Neural cell (in vitro differentiated cells): Measurements from ENCODE around the gene TBX5. TPM values are rescaled to one million over a fixed set of nuclear protein-coding genes. Genes with fewer than 3 reads are reported as not detected.

Experiments
- H2AFZ ChIP-seq: fragments of 200-600, 300-800 bp; sonication (generic), shearing (Covaris generic); 2 replicates; pipeline ENCODE4 v1.6.0; 2014; ENCODE audit warnings: low read depth, mild to moderate bottlenecking, antibody characterized with exemption, low read length, moderate library complexity
- H3F3A ChIP-seq: fragments of 200-600 bp; shearing (Covaris generic); 2 replicates; pipeline ENCODE4 v1.6.1; 2016; ENCODE audit warnings: mild to moderate bottlenecking, moderate library complexity, mixed read lengths, antibody characterized with exemption, low read length; ENCODE audit not compliant: insufficient read depth, poor library complexity, severe bottlenecking
- H3K27ac ChIP-seq: fragments of 200-600, 300-800 bp; sonication (generic), shearing (Covaris generic); 2 replicates; pipeline ENCODE4 v1.5.1; 2014; ENCODE audit warnings: mild to moderate bottlenecking, low read length, moderate library complexity
- H3K27me3 ChIP-seq: fragments of 300-800, 200-600 bp; sonication (generic), shearing (Covaris generic); 2 replicates; pipeline ENCODE4 v1.6.0; 2014; ENCODE audit warnings: mild to moderate bottlenecking, low read depth, low read length, moderate library complexity; ENCODE audit not compliant: insufficient read depth
- H3K36me3 ChIP-seq: fragments of 300-800, 200-600 bp; sonication (generic), shearing (Covaris generic); 2 replicates; pipeline ENCODE4 v1.5.1; 2014; ENCODE audit warnings: mild to moderate bottlenecking, antibody characterized with exemption, low read length, moderate library complexity; ENCODE audit not compliant: insufficient read depth
- H3K4me2 ChIP-seq: fragments of 300-800, 200-600 bp; sonication (generic), shearing (Covaris generic); 2 replicates; pipeline ENCODE4 v1.6.0; 2014; ENCODE audit warnings: mild to moderate bottlenecking, low read length
- H3K4me3 ChIP-seq: fragments of 300-800, 200-600 bp; sonication (generic), shearing (Covaris generic); 2 replicates; pipeline ENCODE4 v1.5.1; 2014; ENCODE audit warnings: mild to moderate bottlenecking, low read length, moderate library complexity
- H3K79me2 ChIP-seq: fragments of 200-600 bp; shearing (Covaris generic); replicated peaks from 2 replicates; pipeline ENCODE4 v1.6.0; 2014; ENCODE audit warnings: mild to moderate bottlenecking, low read length, moderate library complexity; ENCODE audit not compliant: insufficient read depth
- H3K9ac ChIP-seq: fragments of 300-800, 200-600 bp; sonication (generic), shearing (Covaris generic); 2 replicates; pipeline ENCODE4 v1.6.1; 2016; ENCODE audit warnings: mild to moderate bottlenecking, low read length, mixed read lengths
- H3K9me2 ChIP-seq: fragments of 200-600 bp; shearing (Covaris generic); 2 replicates; pipeline ENCODE4 v1.6.1; 2016; ENCODE audit warnings: mild to moderate bottlenecking, low read length, mixed read lengths; ENCODE audit not compliant: insufficient read depth
- H3K9me3 ChIP-seq: fragments of 200-600, 300-800 bp; sonication (generic), shearing (Covaris generic); 2 replicates; pipeline ENCODE4 v1.6.1; 2016; ENCODE audit warnings: mild to moderate bottlenecking, mixed run types, low read length, moderate library complexity, mixed read lengths
- H4K20me1 ChIP-seq: fragments of 200-600 bp; shearing (Covaris generic); 2 replicates; pipeline ENCODE4 v1.6.1; 2016; ENCODE audit warnings: mild to moderate bottlenecking, mixed run types; ENCODE audit not compliant: insufficient read depth
- CTCF ChIP-seq: fragments of 450-650 bp; IDR thresholded peaks from 2 replicates; pipeline ENCODE4 v1.5.1; 2014; ENCODE audit warnings: antibody characterized with exemption, mild to moderate bottlenecking, moderate library complexity; ENCODE audit not compliant: poor library complexity, severe bottlenecking
- EZH2 ChIP-seq: fragments of 200-600, 300-800 bp; shearing (Covaris generic), sonication (generic); IDR thresholded peaks from 2 replicates; pipeline ENCODE4 v1.6.1; 2014; ENCODE audit warnings: antibody characterized with exemption, low read length, borderline replicate concordance, mild to moderate bottlenecking; ENCODE audit not compliant: insufficient read depth, poor library complexity, severe bottlenecking
- MXI1 ChIP-seq: fragments of 450-650 bp; conservative IDR thresholded peaks from 2 replicates; pipeline ENCODE4 v1.6.1; 2014; ENCODE audit warnings: antibody characterized with exemption, mild to moderate bottlenecking; ENCODE audit not compliant: poor library complexity, severe bottlenecking
- POLR2AphosphoS5 ChIP-seq: IDR thresholded peaks from 2 replicates; pipeline ENCODE4 v1.6.1; 2012
- RAD21 ChIP-seq: fragments of 450-650 bp; conservative IDR thresholded peaks from 2 replicates; pipeline ENCODE4 v1.6.1; 2014; ENCODE audit warnings: antibody characterized with exemption, mild to moderate bottlenecking, moderate library complexity
- REST ChIP-seq: IDR thresholded peaks from 2 replicates; pipeline ENCODE4 v1.6.1; 2012; ENCODE audit warnings: borderline replicate concordance
- SMC3 ChIP-seq: fragments of 450-650 bp; conservative IDR thresholded peaks from 2 replicates; pipeline ENCODE4 v1.6.1; 2014; ENCODE audit warnings: antibody characterized with exemption, mild to moderate bottlenecking, moderate library complexity; ENCODE audit not compliant: poor library complexity
- TAF1 ChIP-seq: IDR thresholded peaks from 2 replicates; pipeline ENCODE4 v1.6.1; 2012; ENCODE audit warnings: low read depth
- polyA plus RNA-seq: library from polyadenylated mRNA; depleted of rRNA; stranded (reverse); fragments of >200 nt; gene quantifications from 2 replicates; pipeline ENCODE4 v1.2.3, GENCODE V29; 2014

The TBX5 gene
- polyA plus RNA-seq, 1 donor from 2014 or later = not detected

- Histone ChIP-seq H3K79me2 (no peaks in the 10 kb centered on the region), H3K36me3 (no peaks in the 10 kb centered on the region), H2AFZ (no peak overlapping the region), H3K4me2 (no peak overlapping the region), H3K9me3 (no peaks in the 10 kb centered on the region), H3K9me2 (no peaks in the 10 kb centered on the region), H3F3A (no peaks in the 10 kb centered on the region), H3K27ac (no peak overlapping the region), H3K27me3 (peaks cover 100% of the 10 kb centered on the region), H3K9ac (no peak overlapping the region), H4K20me1 (no peaks in the 10 kb centered on the region), H3K4me3 (no peak overlapping the region)
- TF ChIP-seq EZH2 = peak; percentile 64
- no peak for TF ChIP-seq TAF1
- no peak for TF ChIP-seq MXI1
Observed at GRCh38 chr12:114401328-114402083, 4.4 kb downstream of the TBX5 start.

GRCh38 chr12:114400925-114401324, 5.0 kb downstream of the TBX5 start:
- Histone ChIP-seq H3K27me3 (peaks cover 100% of the 10 kb centered on the region), H3F3A (no peaks in the 10 kb centered on the region), H3K9me3 (no peaks in the 10 kb centered on the region), H3K4me3 (no peak overlapping the region), H2AFZ (no peak overlapping the region), H3K9me2 (no peaks in the 10 kb centered on the region), H3K36me3 (no peaks in the 10 kb centered on the region), H4K20me1 (no peaks in the 10 kb centered on the region), H3K27ac (no peak overlapping the region), H3K79me2 (no peaks in the 10 kb centered on the region), H3K9ac (no peak overlapping the region), H3K4me2 (no peak overlapping the region)
- TF ChIP-seq MXI1 (no peak), POLR2AphosphoS5 (no peak), RAD21 (no peak), CTCF (no peak), SMC3 (no peak), REST (no peak), TAF1 (no peak), EZH2 (no peak)
